GM19452 (cell line): ENCODE data around the gene TARBP2.
A peak's percentile ranks its signal among the peaks of the same experiment; 100 is the strongest.
"Not testable (repeated sequence)": the region's sequence is repeated elsewhere in the genome, so short reads cannot be mapped to it uniquely, and the experiment has no call there.

Experiments used
- ATAC-seq: cut with Tn5 transposase; IDR thresholded peaks from one replicate; pipeline ENCODE4 v1.9.1; 2021; ENCODE audit not compliant: unreplicated experiment

Gene TARBP2

DNA sequence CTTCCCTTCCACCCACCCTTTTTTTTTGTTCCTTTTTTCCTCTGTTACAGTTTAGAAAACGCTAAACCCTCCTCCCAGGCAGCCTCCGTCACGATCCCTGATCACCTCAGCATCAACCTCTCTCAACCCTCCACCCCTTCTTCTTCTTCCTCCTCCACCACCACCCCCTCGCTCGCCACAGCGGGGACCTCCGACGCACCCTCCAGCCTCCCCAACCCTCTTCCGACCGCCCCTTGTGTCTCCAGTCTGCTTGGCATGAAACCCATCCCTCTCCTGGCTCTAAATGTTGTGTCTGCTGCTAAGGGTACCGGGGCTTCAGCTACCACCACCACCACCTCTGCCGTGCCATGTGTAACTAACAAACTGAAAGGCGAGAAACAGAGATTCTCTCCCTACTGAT, 26.3 kb upstream of the TARBP2 start:
- ATAC-seq: no peak

DNA sequence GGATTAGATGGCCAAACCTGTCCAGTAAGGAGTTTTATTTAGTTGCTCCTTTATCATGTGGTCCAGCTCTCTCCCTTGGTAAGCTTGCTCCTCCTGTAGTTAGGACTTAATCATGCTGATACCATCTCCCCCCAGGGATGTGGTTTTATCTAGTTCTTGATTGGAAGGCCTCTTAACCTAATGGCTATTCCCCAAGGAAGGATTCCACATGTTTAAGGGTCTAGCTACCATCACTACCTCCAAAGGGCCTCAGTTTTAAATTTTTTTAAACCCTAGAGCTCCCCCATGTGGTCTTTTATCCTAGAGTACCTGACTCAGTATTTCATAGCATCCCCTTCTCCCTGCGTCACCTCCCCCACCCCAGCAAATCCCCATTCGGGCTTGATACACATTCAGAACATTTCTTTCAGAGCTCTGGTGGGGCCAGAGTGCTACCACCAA, 24.3 kb upstream of the TARBP2 start:
- ATAC-seq: no peak

DNA sequence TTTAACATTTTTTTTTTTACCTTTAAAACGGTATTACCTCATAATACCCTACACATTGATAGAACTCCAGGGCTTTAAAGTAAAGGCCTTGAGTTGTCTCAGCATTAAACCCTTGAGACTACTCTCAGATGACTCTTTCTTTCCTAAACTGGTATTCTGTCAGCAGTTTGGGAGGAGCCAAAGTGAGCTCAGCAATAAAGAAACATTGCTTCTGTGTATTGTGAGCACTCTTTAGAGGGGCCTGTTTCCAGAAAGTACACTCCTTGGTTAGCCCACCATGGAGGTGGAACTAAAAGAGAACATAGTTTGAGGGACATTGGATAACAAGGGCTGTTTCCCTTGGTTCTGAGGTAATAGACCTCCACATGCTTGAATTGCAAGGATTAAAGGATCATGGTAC, 22.2 kb upstream of the TARBP2 start:
- ATAC-seq: no peak

DNA sequence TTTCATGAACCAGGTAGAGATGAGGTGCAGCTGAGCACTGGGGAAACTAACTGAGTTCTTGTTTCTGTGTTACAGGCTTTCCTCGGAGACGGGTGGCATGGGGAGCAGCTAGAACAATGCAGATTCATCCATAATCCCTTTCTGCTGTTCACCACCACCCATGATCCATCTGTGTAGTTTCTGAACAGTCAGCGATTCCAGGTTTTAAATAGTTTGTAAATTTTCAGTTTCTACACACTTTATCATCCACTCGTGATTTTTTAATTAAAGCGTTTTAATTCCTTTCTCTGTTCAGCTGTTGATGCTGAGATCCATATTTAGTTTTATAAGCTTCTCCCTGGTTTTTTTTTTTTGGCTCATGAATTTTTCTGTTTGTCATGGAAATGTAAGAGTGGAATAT, 21.8 kb upstream of the TARBP2 start:
- no peak for ATAC-seq

DNA sequence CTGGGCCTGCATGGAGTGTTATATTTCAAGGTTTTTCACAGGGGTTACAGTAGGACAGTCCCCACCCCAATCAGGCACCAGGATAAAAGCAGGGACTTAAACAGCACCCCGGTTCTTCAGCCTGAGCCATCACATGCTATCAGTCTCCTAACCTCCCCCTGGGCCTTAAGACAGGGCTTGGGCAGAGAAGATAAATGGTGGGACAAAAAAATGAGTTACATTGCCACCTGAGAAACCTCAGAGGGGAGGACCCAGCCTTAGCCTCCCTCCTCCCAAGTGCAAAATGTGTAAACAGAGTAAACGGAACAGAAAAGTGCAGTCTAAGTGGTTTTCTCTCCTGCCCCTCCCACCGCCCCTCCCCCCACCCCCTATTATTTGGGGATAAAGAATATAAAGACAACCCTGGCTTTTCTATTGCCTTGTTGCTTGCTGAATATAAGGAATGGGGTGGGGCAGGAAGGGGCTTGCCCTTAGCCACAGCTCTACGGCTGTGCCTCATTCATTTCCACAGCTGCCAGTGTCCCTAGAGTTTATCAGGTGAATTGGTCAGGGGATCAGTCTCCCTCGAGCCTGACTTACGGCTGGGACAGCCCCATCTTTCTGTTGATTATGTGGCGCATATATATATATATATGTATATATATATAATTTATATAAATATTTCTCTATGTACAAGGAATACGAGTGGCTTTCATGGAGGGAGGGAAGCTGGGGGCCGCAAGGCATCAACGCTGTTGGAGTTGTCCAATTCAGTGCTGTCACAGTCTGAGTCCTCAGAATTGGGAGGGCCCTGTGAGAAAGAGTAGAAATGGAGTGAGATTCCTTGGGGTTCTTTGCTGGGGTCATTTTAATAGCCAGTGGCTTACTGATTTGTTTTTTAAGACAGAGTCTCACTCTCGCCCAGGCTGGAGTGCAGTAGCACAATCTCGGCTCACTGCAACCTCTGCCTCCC, 20.3 kb upstream of the TARBP2 start:
- no peak for ATAC-seq

DNA sequence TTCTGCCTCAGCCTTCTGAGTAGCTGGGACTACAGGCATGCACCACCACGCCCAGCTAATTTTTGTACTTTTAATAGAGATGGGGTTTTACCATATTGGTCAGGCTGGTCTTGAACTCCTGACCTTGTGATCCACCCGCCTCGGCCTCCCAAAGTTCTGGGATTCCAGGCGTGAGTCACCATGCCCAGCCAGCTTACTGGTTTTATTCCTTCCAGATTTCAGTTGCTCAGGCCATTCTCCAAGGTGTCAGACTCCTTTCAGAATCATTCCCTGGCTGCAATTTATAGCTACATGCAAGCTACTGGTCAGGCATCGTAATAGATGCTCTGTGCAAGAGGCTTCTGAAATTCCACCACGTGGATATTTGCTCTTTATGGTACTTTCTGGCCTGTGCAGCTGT, 19.6 kb upstream of the TARBP2 start:
- ATAC-seq: not testable (repeated sequence)

DNA sequence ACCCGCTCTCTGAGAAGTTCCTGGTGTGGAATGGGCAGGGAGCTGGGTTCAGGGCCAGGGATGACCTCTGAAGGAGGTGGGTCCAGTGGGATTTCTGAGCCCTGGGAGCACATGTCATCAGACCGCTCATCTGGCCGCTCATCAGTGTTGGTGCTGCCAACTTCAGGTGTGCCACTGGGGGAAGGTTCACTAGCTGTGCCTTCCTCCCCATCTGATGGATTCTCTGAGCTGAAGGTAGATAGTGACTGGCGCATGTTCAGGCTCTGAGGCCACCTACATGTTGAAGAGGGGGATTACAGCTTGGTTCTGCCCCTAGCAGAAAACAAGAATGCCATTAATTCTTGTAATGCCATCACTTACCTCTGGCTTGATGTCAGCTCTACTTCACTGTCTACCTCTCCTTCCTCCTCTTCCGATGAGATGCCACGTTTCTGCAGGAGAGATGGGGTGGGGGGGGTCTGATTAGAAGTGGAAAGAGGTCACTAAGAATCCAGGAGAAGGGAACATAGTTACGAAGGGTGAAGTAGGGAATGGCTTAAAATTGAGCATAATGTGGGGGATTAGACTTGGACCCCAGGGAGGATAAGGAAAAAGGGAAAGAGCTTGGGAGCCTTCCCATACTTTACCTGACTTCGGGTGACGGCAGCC, 19.0 kb upstream of the TARBP2 start:
- ATAC-seq: no peak

DNA sequence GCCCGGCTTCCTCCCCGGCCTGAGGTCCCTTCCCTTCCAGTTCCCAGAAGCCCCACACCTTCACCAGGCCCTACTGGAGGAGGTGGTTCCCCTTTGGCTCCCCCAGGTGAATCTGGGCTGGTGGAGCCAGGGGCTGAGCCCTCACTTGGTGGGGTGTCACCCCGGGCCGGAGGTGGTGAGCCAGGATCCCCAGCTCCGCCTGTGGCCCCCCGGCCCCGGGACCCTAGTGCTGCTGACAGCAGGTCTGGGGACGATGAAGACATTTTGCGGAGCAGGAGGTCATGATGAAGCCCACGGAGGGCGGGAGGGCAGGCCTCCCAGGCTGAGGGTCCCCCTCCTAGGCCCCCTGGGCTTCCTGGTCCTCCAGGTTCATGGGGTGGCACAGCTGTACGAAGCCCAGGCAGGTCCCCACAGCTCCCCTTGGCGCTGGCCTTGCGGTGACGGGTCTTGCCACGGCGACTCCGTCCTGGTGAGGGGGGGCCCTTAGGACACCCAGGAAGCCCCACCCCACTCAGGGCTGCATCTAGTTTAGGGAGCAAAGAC, 18.4 kb upstream of the TARBP2 start:
- no peak for ATAC-seq

DNA sequence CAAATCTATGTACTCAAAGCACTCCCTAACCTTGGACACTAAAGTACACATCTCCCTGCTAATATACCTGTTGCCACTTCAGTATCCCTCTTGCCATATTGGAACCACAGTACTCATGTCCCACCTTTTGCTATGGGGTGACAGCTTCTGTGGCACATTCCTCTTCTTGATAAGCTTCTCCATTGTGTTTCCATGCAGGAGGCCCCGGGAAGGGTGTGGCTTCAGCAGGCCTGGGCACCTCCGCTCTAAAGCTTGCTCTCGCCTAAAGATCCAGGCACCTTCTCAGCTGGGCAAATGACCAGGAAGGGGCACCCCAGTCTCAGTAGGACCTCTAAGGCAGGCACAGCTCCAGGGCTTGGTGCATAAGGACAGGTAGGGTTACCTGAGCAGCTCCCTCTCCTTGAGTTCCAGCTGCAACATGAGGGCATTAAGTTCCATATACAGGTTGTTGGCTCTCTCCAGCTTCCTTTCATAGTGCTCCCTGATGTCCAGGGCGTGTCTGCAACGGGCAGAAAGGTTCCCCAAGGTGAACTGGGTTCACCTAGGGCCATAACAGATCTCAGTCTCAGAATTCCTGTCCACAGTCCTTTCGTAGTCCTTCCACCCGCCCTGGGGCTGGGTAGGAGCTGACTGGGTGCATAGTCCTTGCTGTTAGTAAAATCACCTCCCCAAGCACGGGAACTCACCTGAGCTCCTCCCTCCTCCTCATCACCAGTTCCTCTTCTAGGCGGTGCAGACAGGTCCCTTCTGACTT, 17.7 kb upstream of the TARBP2 start:
- no peak for ATAC-seq

DNA sequence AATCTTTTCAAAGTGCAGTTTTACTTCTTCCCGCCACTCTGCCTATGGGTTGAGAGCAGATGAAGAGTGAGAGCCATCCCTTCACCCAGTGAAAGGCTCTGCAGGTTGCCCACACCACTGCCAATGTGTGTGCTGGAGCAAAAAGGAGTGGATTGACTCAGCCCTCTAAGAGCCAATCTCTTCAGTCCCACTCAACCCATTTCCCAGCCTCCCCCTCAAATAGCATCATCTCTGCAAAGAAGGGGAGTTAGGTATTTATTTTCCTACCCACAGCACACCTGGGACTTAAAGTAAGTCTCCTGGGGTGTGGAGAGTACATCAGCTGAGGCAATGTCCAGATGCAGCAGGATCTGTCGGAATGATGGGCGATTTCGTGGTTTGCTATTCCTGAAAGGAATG, 17.1 kb upstream of the TARBP2 start:
- no peak for ATAC-seq

DNA sequence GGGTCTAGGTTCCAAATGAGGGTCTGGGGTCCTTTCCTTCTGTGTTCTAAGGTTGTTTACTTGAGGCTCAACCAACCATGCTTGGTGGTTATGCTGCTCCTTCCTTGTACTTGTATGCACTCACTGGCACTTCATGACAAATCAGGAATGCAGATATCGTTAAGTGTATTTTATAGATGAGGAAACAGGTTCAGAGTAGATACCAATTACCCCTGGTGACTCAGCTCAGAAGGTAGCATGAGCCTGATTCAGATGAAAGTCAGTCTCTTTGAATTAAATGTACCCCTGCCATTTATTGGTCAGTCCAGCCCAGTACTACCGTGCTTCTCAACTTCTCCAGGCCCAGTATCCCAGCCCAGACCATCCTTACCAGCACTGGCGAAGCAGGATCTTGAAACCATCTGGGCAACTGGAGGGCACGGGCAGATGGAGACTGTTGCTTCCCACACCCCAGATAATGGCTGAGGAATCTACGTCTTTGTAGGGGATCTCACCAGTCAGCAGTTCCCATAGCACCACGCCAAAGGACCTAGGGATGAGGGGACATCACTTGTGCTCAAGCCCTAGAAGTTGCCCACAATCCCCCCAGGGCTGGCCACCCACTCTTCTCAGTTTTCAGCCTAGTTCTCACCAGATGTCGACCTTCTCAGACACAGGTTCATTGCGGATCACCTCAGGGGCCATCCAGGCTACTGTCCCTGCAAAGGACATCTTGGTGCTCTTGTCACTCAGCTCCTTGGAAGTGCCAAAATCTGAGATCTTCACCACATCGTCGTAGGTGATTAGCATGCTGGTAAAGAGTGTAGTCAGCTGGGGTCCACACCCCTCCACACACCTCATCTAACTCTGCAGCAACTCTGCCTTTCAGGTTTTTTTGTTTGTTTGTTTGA, 16.2 kb upstream of the TARBP2 start:
- no peak for ATAC-seq

DNA sequence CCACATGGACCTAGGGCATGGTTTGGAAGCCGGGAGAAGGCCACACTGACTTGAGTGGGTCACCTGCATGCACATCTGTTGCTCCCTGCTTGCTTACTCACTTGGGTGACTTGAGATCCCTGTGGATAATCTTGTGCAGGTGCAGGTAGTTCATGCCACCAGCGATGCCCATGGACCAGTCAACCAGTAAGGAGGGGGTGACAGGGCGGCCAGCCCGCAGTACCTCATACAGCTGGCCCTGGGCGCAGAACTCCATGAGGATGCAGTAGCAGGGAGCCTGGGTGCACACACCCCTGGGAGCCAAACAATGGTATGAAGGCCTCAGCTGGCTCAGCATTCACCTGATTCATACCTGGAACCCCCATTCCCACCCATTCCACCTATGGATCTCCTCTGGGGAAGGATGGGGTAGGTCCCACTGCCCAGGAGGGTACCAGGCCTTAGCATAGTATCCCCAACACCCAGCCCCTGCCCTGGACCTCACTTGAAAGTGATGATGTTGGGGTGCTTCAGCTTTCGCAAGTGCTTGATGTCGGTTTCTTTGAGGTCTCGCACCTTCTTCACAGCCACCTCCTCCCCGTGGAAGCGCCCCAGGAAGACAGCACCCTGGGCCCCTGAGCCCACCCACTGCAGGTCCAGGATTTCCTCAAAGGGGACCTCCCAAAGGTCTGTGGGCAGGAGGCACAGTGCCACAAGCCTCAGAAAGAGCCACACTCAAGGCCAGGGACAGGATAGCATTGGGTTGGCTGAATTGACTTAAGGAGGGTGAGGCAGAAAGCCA, 14.9 kb upstream of the TARBP2 start:
- no peak for ATAC-seq

DNA sequence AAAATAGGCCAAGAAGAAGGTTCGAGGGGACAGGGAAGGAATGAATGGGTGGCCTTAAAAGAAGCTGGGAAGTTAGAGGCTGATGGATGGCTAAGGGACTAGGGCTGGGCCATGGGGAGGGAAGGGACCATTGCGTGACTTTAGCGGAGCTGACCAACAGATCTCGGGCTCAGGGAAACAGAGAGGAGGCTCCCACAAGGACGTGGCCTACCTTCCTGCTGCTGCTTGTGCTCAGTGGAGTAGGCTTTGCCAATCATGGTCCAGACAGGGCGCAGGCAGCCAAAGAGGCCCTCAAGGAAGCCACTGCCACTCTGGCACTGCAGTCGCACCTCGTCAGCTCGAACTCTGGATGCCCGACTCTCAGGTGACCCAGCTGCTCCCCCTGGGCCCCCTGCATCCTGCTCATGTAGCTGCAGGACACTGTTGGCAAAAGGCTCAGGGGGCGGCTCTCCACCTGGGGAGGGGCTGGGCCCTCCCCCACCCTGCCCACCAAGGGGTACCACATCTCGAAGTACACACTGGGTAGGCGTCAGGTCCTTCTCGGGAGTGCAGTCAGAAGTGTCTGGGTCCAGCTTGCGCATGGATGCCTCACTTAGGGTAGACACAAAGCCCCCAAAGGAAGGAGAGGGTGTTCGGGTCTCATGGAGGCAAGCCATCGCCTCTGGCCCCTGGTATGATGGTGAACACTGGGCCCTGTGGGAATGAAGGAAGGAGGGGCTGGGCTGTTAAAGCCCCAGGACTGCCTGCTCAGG, 14.2 kb upstream of the TARBP2 start:
- no peak for ATAC-seq

DNA sequence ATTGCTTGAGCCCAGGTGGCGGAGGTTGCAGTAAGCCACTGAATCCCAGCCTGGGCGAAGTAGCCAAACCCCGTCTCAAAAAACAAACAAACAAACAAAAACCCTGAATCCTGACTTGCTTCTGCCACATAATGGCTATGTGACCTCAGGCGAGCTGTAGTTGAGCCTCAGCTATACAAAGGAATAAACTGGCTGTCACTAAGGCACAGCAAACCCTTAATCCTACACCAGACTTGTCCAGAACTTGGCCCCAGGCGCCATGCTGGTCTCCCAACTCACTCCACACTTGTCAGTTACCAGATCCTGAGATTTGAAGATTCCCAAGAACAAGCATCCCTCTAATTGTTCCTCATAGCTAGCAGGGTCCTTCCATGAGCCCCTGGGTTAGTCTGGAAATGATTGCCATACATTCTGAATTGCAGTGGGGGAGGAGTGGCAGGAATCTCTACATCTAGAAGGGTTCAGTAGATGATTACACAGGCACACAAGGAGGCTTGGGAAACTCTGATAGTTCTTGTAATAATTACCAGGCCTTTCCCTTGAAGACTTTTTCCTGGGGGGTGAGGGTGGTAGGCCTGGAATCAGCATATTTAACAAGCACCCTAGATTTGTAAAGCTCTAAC, 11.7 kb upstream of the TARBP2 start:
- ATAC-seq: no peak

DNA sequence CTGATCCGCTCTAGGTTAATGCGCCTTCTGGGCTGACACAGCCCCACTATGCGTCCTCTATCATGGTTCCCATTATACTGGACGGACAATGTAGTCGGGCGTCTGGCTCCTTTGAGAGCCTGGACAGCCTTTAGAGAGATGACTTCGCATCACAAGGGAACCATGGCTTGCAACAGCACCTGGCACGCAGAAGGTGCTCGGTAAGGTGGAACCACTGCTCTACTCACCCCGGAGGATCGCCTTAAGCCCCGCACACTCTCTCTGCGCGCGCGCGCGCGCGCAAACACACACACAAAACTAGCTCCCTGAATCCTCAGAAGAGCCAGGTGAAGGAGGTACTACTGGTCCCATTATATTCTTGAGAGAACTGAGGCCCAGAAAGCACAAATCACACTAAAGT, 8.9 kb upstream of the TARBP2 start:
- no peak for ATAC-seq

DNA sequence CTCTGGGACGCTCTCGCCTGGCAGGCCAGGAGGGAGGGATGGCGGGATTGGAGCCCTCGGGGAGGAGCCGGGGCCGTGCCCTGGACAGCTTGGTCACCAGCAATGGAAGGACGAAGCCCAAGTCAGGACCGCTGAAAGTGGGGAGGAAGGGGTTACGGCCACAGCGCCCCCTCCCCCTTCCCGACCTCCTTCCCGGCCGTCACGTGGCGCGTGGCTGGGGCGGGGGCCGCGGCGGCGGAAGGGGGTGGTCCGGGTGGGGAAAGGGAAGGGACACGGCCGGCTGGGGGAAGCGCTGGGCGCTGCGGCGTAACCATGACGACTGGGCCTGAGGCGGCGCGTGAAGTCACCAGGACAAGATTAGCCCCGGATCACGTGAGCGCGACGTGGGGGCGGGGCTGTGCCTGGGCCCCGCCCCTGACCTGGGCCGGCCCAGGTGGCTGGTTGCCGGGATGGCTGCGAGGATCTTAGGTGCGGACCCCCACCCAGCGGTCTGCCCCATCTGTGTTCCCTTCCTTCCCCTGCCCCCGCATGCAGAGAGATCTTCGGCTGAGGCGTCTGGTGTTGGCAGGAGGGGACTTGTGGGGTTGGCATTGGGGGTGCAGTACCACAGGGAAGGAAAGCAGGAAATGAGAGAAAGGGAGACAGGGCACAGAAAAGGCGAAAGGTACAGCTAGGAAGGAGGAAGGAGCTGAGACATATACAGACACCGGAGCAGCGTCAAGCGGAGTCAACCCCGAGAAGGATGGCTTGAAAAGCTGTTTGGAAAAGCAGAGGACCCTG, 8.1 kb upstream of the TARBP2 start:
- ATAC-seq: peak; percentile 86

DNA sequence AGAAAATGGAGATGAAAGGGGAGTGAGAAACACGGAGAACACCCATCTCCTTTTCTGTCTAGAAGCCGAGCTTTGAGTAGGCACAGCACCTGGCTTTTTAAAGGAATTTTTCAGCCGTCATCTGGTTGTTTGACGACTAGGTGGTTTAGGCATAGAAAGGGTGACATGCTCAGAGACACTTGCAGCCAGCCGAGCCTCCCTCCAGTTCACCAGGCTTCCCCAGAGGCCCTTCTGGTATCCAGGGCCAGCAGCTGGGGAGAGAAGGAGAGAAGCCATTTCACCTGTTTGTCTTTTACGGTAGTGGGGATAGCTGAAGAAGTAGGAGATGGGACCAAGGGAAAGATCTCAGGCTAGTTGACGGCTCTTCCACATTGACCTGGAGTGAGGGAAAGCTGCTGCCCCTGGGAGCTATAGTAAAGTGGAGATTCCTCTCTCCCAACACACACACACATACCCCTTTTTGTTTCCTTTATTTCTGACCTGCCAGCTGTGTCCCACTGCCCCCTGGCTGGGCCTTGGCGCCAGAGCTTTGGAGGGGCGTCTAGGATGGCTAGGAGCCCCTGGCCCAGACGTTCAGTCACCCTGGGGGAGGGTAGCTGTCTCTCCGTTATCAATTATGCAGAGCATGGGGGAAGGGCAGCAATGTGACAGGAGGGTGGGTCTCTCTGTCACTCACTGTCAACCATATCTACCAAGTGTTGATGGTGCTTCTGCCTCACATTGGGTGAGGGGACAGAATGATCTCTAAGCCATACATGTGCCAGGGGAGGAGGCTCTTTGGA, 7.3 kb upstream of the TARBP2 start:
- no peak for ATAC-seq
